ENCODE results near the gene ERC2.

Gene ERC2

GRCh38 chr3:55621026-55621422 is 847.2 kb downstream of the ERC2 start:
- Histone ChIP-seq H3K14ac (ENCODE audit: low read length) (no peak overlapping the region), H3K18ac (ENCODE audit: low read length) (no peak overlapping the region), H3K9ac (ENCODE audit: low read length) (no peak overlapping the region), H3K9me3 (ENCODE audit: insufficient read depth, low read depth, low read length) (no peaks in the 10 kb centered on the region), H3K4ac (ENCODE audit: low read depth, low read length) (no peak overlapping the region), H3K4me3 (ENCODE audit: low read depth, low read length) (no peak overlapping the region), H3K79me1 (ENCODE audit: low read length) (peaks cover 21% of the 10 kb centered on the region), H3K4me1 (ENCODE audit: control insufficient read depth in 1 of 2, insufficient read depth in 2 of 2, low read length in 2 of 2) (peaks cover 21 to 28% of the 10 kb centered on the region in 2 experiments), H2AK5ac (ENCODE audit: low read length) (peak overlapping the region; percentile 7), H2BK5ac (ENCODE audit: low read depth, low read length, poor library complexity) (no peak overlapping the region), H4K12ac (ENCODE audit: low read depth, low read length) (no peak overlapping the region), H3K27me3 (ENCODE audit: insufficient read depth, low read length) (no peaks in the 10 kb centered on the region), H4K91ac (ENCODE audit: low read depth, low read length) (no peak overlapping the region), H3K79me2 (ENCODE audit: control insufficient read depth, insufficient read depth, low read length, poor library complexity) (peaks cover 2% of the 10 kb centered on the region), H4K8ac (ENCODE audit: low read depth, low read length) (no peak overlapping the region), H2BK120ac (ENCODE audit: insufficient read depth, low read length, poor library complexity) (peak overlapping the region; percentile 30), H3K27ac (ENCODE audit: low read depth, low read length) (peak overlapping the region; percentile 42), H3K4me2 (ENCODE audit: low read length) (no peak overlapping the region), H2AFZ (ENCODE audit: insufficient read depth, low read length, poor library complexity) (no peak overlapping the region), H2BK12ac (ENCODE audit: low read length) (peak overlapping the region; percentile 37), H3K36me3 (ENCODE audit: control insufficient read depth in 1 of 2, insufficient read depth in 2 of 2, low read length in 2 of 2) (no peaks in the 10 kb centered on the region), H3K23ac (ENCODE audit: low read length) (no peak overlapping the region)
- DNase-seq = no peak
- no CpG with 5 or more reads among the region's 3 CpGs for WGBS (ENCODE audit: extremely low coverage, insufficient coverage, insufficient read length)

DNA sequence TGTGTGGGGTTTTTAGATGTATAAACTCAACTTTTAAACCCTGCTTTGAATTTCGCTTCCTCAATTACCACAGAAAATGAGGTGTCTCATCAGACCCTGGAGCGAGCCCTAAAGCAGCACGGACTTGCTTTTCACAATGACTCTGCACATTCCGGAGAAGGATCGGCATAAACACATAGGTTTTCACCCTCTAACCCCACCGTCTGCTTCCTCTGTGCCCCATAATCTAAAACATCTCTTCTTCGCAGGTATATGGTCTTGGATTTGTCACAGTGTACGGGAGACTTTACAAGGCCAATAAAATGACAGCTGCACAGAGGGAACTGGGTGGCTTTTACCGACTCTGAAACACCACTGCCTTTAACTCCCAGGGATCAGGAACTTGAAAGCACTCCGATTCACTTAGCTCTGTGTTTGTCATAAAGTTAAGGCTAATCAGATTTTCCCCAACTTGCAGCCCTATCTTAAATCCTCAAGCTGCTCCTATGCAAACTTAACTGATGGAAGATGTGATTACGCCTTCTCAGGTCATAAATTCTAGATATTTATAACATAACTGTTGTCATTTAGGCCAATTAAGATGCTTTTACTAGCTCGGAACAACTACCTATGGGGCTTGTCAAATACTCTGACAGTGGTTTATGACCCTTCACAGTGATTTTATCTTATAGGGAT is 847.8 kb downstream of the ERC2 start:
- Histone ChIP-seq H3K18ac (ENCODE audit: low read length) (no peak overlapping the region), H3K79me1 (ENCODE audit: low read length) (peaks cover 21% of the 10 kb centered on the region), H2AFZ (ENCODE audit: insufficient read depth, low read length, poor library complexity) (no peak overlapping the region), H3K14ac (ENCODE audit: low read length) (no peak overlapping the region), H2BK12ac (ENCODE audit: low read length) (peak overlapping the region; percentile 69), H2BK5ac (ENCODE audit: low read depth, low read length, poor library complexity) (peak overlapping the region; percentile 33), H3K4me1 (ENCODE audit: control insufficient read depth in 1 of 2, insufficient read depth in 2 of 2, low read length in 2 of 2) (peaks cover 21 to 29% of the 10 kb centered on the region in 2 experiments), H2BK120ac (ENCODE audit: insufficient read depth, low read length, poor library complexity) (no peak overlapping the region), H4K12ac (ENCODE audit: low read depth, low read length) (no peak overlapping the region), H3K27ac (ENCODE audit: low read depth, low read length) (peak overlapping the region; percentile 42), H3K9ac (ENCODE audit: low read length) (no peak overlapping the region), H3K36me3 (ENCODE audit: control insufficient read depth in 1 of 2, insufficient read depth in 2 of 2, low read length in 2 of 2) (no peaks in the 10 kb centered on the region), H4K91ac (ENCODE audit: low read depth, low read length) (no peak overlapping the region), H3K4me3 (ENCODE audit: low read depth, low read length) (no peak overlapping the region), H3K4ac (ENCODE audit: low read depth, low read length) (no peak overlapping the region), H2AK5ac (ENCODE audit: low read length) (no peak overlapping the region), H3K9me3 (ENCODE audit: insufficient read depth, low read depth, low read length) (no peaks in the 10 kb centered on the region), H3K23ac (ENCODE audit: low read length) (no peak overlapping the region), H3K79me2 (ENCODE audit: control insufficient read depth, insufficient read depth, low read length, poor library complexity) (peaks cover 2% of the 10 kb centered on the region), H3K27me3 (ENCODE audit: insufficient read depth, low read length) (no peaks in the 10 kb centered on the region), H4K8ac (ENCODE audit: low read depth, low read length) (no peak overlapping the region), H3K4me2 (ENCODE audit: low read length) (peak overlapping the region; percentile 33)
- WGBS (ENCODE audit: extremely low coverage, insufficient coverage, insufficient read length) = no CpG with 5 or more reads among the region's 12 CpGs
- DNase-seq = peak; percentile 22 to 29

GRCh38 chr3:55619046-55619808 is 849.0 kb downstream of the ERC2 start:
- H4K8ac ChIP-seq (ENCODE audit: low read depth, low read length) = no peak overlapping the region
- H3K27ac ChIP-seq (ENCODE audit: low read depth, low read length) = no peak overlapping the region
- H3K27me3 ChIP-seq (ENCODE audit: insufficient read depth, low read length) = no peaks in the 10 kb centered on the region
- H3K4me3 ChIP-seq (ENCODE audit: low read depth, low read length) = no peak overlapping the region
- no peak overlapping the region for H4K12ac ChIP-seq (ENCODE audit: low read depth, low read length)
- H3K79me1 ChIP-seq (ENCODE audit: low read length) = peaks cover 19% of the 10 kb centered on the region
- H2AFZ ChIP-seq (ENCODE audit: insufficient read depth, low read length, poor library complexity) = no peak overlapping the region
- H3K23ac ChIP-seq (ENCODE audit: low read length) = no peak overlapping the region
- H3K4me1 ChIP-seq (ENCODE audit: control insufficient read depth in 1 of 2, insufficient read depth in 2 of 2, low read length in 2 of 2) = peaks cover 16 to 27% of the 10 kb centered on the region in 2 experiments
- H3K14ac ChIP-seq (ENCODE audit: low read length) = no peak overlapping the region
- H2BK12ac ChIP-seq (ENCODE audit: low read length) = peak overlapping the region; percentile 72
- no peak overlapping the region for H3K4ac ChIP-seq (ENCODE audit: low read depth, low read length)
- H2BK120ac ChIP-seq (ENCODE audit: insufficient read depth, low read length, poor library complexity) = no peak overlapping the region
- DNase-seq = no peak
- H3K18ac ChIP-seq (ENCODE audit: low read length) = no peak overlapping the region
- H3K9ac ChIP-seq (ENCODE audit: low read length) = no peak overlapping the region
- H3K79me2 ChIP-seq (ENCODE audit: control insufficient read depth, insufficient read depth, low read length, poor library complexity) = peaks cover under 1% of the 10 kb centered on the region
- H3K9me3 ChIP-seq (ENCODE audit: insufficient read depth, low read depth, low read length) = no peaks in the 10 kb centered on the region
- WGBS (ENCODE audit: extremely low coverage, insufficient coverage, insufficient read length) = no CpG with 5 or more reads among the region's 10 CpGs
- H2BK5ac ChIP-seq (ENCODE audit: low read depth, low read length, poor library complexity) = no peak overlapping the region
- no peak overlapping the region for H3K4me2 ChIP-seq (ENCODE audit: low read length)
- no peaks in the 10 kb centered on the region for H3K36me3 ChIP-seq (ENCODE audit: control insufficient read depth in 1 of 2, insufficient read depth in 2 of 2, low read length in 2 of 2)
- H2AK5ac ChIP-seq (ENCODE audit: low read length) = no peak overlapping the region
- H4K91ac ChIP-seq (ENCODE audit: low read depth, low read length) = no peak overlapping the region

DNA sequence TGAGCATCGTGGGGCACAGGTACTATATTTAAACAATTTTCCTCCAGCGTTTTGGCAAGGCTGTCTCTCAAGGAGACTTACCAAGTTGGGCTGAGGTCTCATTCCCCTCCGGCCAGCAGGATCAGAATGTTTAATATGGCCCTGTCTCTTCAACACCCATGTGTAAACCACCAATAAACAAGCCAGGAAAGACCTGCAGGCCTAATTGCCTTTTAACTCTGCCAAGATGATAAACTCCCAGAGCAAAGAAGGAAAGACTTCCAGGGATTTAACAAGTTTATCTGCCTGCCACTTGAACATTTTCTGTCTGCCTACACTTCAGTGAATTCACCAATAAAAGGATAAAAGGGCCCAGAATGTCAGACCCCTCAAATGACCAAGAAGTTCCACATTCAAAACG is 850.9 kb downstream of the ERC2 start:
- Histone ChIP-seq H2AK5ac (ENCODE audit: low read length) (no peak overlapping the region), H2BK12ac (ENCODE audit: low read length) (peak overlapping the region; percentile 92), H3K36me3 (ENCODE audit: control insufficient read depth in 1 of 2, insufficient read depth in 2 of 2, low read length in 2 of 2) (no peaks in the 10 kb centered on the region), H4K12ac (ENCODE audit: low read depth, low read length) (no peak overlapping the region), H3K4me3 (ENCODE audit: low read depth, low read length) (no peak overlapping the region), H3K18ac (ENCODE audit: low read length) (no peak overlapping the region), H2BK120ac (ENCODE audit: insufficient read depth, low read length, poor library complexity) (no peak overlapping the region), H3K4me2 (ENCODE audit: low read length) (no peak overlapping the region), H3K9ac (ENCODE audit: low read length) (no peak overlapping the region), H3K4me1 (ENCODE audit: control insufficient read depth in 1 of 2, insufficient read depth in 2 of 2, low read length in 2 of 2) (peaks cover 15 to 23% of the 10 kb centered on the region in 2 experiments), H3K27me3 (ENCODE audit: insufficient read depth, low read length) (no peaks in the 10 kb centered on the region), H3K79me1 (ENCODE audit: low read length) (peaks cover 16% of the 10 kb centered on the region), H4K8ac (ENCODE audit: low read depth, low read length) (no peak overlapping the region), H2AFZ (ENCODE audit: insufficient read depth, low read length, poor library complexity) (no peak overlapping the region), H3K9me3 (ENCODE audit: insufficient read depth, low read depth, low read length) (no peaks in the 10 kb centered on the region), H3K23ac (ENCODE audit: low read length) (no peak overlapping the region), H3K4ac (ENCODE audit: low read depth, low read length) (no peak overlapping the region), H4K91ac (ENCODE audit: low read depth, low read length) (peak overlapping the region; percentile 7), H3K27ac (ENCODE audit: low read depth, low read length) (no peak overlapping the region), H2BK5ac (ENCODE audit: low read depth, low read length, poor library complexity) (no peak overlapping the region), H3K79me2 (ENCODE audit: control insufficient read depth, insufficient read depth, low read length, poor library complexity) (no peaks in the 10 kb centered on the region), H3K14ac (ENCODE audit: low read length) (no peak overlapping the region)
- no peak for DNase-seq
- no CpG with 5 or more reads among the region's 4 CpGs for WGBS (ENCODE audit: extremely low coverage, insufficient coverage, insufficient read length)
